HCT116 (cell line): Measurements from ENCODE around the gene TEKTIP1. TPM values are rescaled to one million over a fixed set of nuclear protein-coding genes. Genes with fewer than 3 reads are reported as not detected.
A peak's percentile ranks its signal among the peaks of the same experiment; 100 is the strongest.

Source experiments
- ATAC-seq: fragments of 200-7000 bp; cut with Tn5 transposase; 2 replicates; pipeline ENCODE4 v1.9.1; 2020; ENCODE audit warnings: mild to moderate bottlenecking, moderate library complexity
- BruUV-seq: library from RNA; stranded (reverse); fragments of 400-500 nt; replicated peaks from 2 replicates; lab custom pipeline; 2021; lab: Mats Ljungman, UMichigan
- CTCF ChIA-PET: fragments of 300-600 bp; sonication (Branson Sonifier 250); formaldehyde crosslinking; loops from one replicate; lab custom pipeline; 2021; ENCODE audit warnings: antibody characterized with exemption; lab: Charles Lee
- POLR2A ChIA-PET: fragments of 300-600, 350-600 bp; sonication (Branson Sonifier 250); formaldehyde crosslinking; loops from one replicate; lab custom pipeline; 2021; ENCODE audit warnings: antibody characterized with exemption; lab: Charles Lee
- RAD21 ChIA-PET, 2 experiments: fragments of 300-600 bp; sonication (Branson Sonifier 250); formaldehyde crosslinking; loops; one replicate each; lab custom pipeline; 2023; ENCODE audit warnings: low total read pairs in 2 of 2; ENCODE audit not compliant: uncharacterized antibody in 2 of 2, unreplicated experiment in 2 of 2, low non-redundant PET in 1 of 2; lab: Charles Lee
- DNase-seq: peaks from one replicate; pipeline ENCODE4 v3.0.0-alpha.2; 2010; ENCODE audit warnings: low read depth, low spot score
- H2AFZ ChIP-seq: fragments of 200-600 bp; shearing (Covaris generic), sonication (generic); 2 replicates; pipeline ENCODE4 v1.6.1; 2017; ENCODE audit warnings: low read depth, mixed run types, mixed read lengths, antibody characterized with exemption, low read length; ENCODE audit not compliant: poor library complexity, severe bottlenecking
- H3K27ac ChIP-seq: 2 replicates; pipeline ENCODE4 v1.5.1; 2012; ENCODE audit warnings: low read depth, low read length
- H3K27me3 ChIP-seq: fragments of 200-600 bp; sonication (generic); 2 replicates; pipeline ENCODE4 v1.6.1; 2016; ENCODE audit warnings: mixed run types, low read length, mixed read lengths; ENCODE audit not compliant: insufficient read depth
- H3K36me3 ChIP-seq, 2 experiments: fragments of 200-500 bp in 1 of 2; fragments of 200-600 bp in 1 of 2; sonication (Bioruptor generic) in 1 of 2; sonication (generic) in 1 of 2; 2 replicates each; pipeline versions ENCODE4 v1.5.1 to v1.6.1; 2014 to 2016; ENCODE audit warnings: low read length in 2 of 2, inconsistent platforms in 1 of 2, mixed read lengths in 1 of 2, mixed run types in 1 of 2; ENCODE audit not compliant: insufficient read depth in 2 of 2, control insufficient read depth in 1 of 2
- H3K4me1 ChIP-seq, 2 experiments: fragments of 200-600 bp in 1 of 2; sonication (generic) in 1 of 2; 2 replicates each; pipeline versions ENCODE4 v1.5.1 to v1.6.1; 2012 to 2017; ENCODE audit warnings: low read length in 2 of 2, inconsistent platforms in 1 of 2, mild to moderate bottlenecking in 1 of 2, mixed read lengths in 1 of 2, mixed run types in 1 of 2, moderate library complexity in 1 of 2; ENCODE audit not compliant: insufficient read depth in 2 of 2, control insufficient read depth in 1 of 2
- H3K4me2 ChIP-seq: fragments of 200-600 bp; sonication (generic); 2 replicates; pipeline ENCODE4 v1.6.1; 2017; ENCODE audit warnings: mixed run types, low read length, mixed read lengths
- H3K4me3 ChIP-seq, 2 experiments: fragments of 200-600 bp in 1 of 2; sonication (generic) in 1 of 2; replicated peaks in 1 of 2; 2 replicates each; pipeline ENCODE4 v1.5.1; 2011 to 2016; ENCODE audit warnings: low read length in 2 of 2, control low read depth in 1 of 2, low read depth in 1 of 2, mild to moderate bottlenecking in 1 of 2, mixed read lengths in 1 of 2, mixed run types in 1 of 2
- H3K79me2 ChIP-seq: fragments of 200-600 bp; sonication (generic); 2 replicates; pipeline ENCODE4 v1.6.1; 2017; ENCODE audit warnings: mild to moderate bottlenecking, mixed run types, low read length, moderate library complexity, mixed read lengths; ENCODE audit not compliant: insufficient read depth
- H3K9ac ChIP-seq: fragments of 200-600 bp; sonication (generic); 2 replicates; pipeline ENCODE4 v1.6.1; 2016; ENCODE audit warnings: low read length, mixed read lengths
- H3K9me2 ChIP-seq: fragments of 200-600 bp; sonication (generic), shearing (Covaris generic); 2 replicates; pipeline ENCODE4 v1.6.1; 2017; ENCODE audit warnings: mixed run types, mild to moderate bottlenecking, moderate library complexity; ENCODE audit not compliant: insufficient read depth
- H3K9me3 ChIP-seq, 2 experiments: fragments of 200-500 bp in 1 of 2; fragments of 200-600 bp in 1 of 2; sonication (Bioruptor generic) in 1 of 2; sonication (generic) in 1 of 2; 2 replicates each; pipeline ENCODE4 v1.6.1; 2014 to 2017; ENCODE audit warnings: low read length in 2 of 2, mixed read lengths in 2 of 2, inconsistent platforms in 1 of 2, low read depth in 1 of 2, mild to moderate bottlenecking in 1 of 2, mixed run types in 1 of 2, moderate library complexity in 1 of 2; ENCODE audit not compliant: control insufficient read depth in 1 of 2, insufficient read depth in 1 of 2
- H4K20me1 ChIP-seq: fragments of 200-600 bp; sonication (generic), shearing (Covaris generic); 2 replicates; pipeline ENCODE4 v1.6.1; 2017; ENCODE audit warnings: mixed run types, mild to moderate bottlenecking, moderate library complexity; ENCODE audit not compliant: insufficient read depth
- CTCF ChIP-seq, 3 experiments: fragments of 200-600 bp in 1 of 3; sonication (generic) in 1 of 3; IDR thresholded peaks in 2 of 3; conservative IDR thresholded peaks in 1 of 3; 2 replicates each; pipeline ENCODE4 v1.5.1; 2012 to 2017; ENCODE audit warnings: low read depth in 2 of 3, low read length in 2 of 3, antibody characterized with exemption in 1 of 3, borderline replicate concordance in 1 of 3, control low read depth in 1 of 3, mild to moderate bottlenecking in 1 of 3, mixed read lengths in 1 of 3, mixed run types in 1 of 3, moderate library complexity in 1 of 3; ENCODE audit not compliant: insufficient read depth in 1 of 3
- REST ChIP-seq: IDR thresholded peaks from 2 replicates; pipeline ENCODE4 v1.6.1; 2012; ENCODE audit warnings: low read depth
- intact Hi-C: fragments of 100-400 bp; cut with micrococcal nuclease; formaldehyde crosslinking; loops from 2 replicates; pipeline ENCODE4 v1.10.0; 2022
- total RNA-seq: library from RNA; stranded (reverse); gene quantifications from one replicate; pipeline ENCODE4 v1.2.1, GENCODE V29; 2021; ENCODE audit not compliant: unreplicated experiment

The TEKTIP1 gene
- total RNA-seq, 1 experiment from 2014 or later, result 1.2 TPM

DNA sequence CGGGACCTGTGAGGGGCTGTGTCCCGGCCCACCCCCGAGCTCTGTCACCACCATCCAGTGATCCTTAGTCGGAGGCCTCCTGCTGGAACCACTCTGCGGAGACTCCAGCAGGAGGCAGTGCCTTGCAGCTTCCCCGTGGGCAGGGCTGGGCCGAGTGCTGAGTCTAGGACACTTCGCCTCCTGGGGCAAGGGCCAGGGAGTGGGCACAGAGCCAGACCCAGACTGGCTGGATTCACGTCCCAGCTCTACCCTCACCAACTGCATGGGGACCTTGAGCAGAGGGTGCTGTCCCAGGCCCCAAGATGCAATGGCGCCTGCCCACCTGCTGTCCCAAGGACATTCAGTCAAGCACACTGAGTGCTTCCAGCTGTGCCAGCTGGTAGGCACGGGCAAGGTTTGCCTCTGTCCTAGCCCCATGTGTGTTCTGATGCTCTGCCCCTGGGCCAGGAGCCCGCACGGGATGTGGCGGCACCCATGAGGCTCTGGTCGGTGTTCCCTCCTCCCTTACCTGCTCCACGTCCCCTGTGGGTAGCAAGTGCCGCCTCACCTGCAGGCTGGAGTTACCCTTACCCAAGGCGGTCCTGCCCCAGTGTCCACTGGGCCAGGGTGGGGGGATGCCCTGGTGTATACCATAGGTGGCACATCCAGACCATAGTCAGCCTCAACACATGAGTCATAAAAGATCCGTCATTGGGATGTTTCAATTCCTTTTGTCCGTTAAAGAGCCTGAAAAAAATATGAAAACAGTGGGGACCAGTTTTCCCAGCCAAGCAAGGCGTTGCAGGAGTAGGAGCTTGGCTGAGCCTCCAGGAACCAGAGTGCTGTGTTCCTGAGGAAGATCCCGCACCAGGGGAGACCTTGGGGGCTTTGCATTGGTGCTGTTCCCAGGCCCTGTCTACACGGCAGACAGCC is 25.5 kb upstream of the TEKTIP1 start:
- CTCF ChIA-PET, result no interaction called here
- no peaks in the 10 kb centered on the region for H3K9me3 ChIP-seq
- H3K4me3 ChIP-seq, result no peak overlapping the region
- no peak for TF ChIP-seq REST
- peak in 1 of 3 experiments; percentile 33; a peak in 2 of 6 replicates for TF ChIP-seq CTCF (IDR thresholded peaks at IDR 0.05 in 2 of 3, conservative IDR thresholded peaks at IDR 0.05 in 1 of 3; ENCODE audit: borderline replicate concordance in 1 of 3, insufficient read depth in 1 of 3, low read depth in 2 of 3, low read length in 2 of 3)
- peaks cover 95% of the 10 kb centered on the region for H3K79me2 ChIP-seq
- intact Hi-C loops, result no loop called here
- H3K27ac ChIP-seq, result no peak overlapping the region; the same call in 1 of the 2 replicates
- no peaks in the 10 kb centered on the region for H3K9me2 ChIP-seq
- H3K27me3 ChIP-seq, result no peaks in the 10 kb centered on the region
- BruUV-seq, result no TSS peak
- POLR2A ChIA-PET, result no interaction called here
- H3K9ac ChIP-seq, result no peak overlapping the region
- H3K36me3 ChIP-seq, result peaks cover 2 to 12% of the 10 kb centered on the region in 2 experiments; a peak in 2 of 4 replicates
- H2AFZ ChIP-seq, result no peak overlapping the region
- no peaks in the 10 kb centered on the region for H4K20me1 ChIP-seq
- H3K4me2 ChIP-seq, result no peak overlapping the region
- RAD21 ChIA-PET, result no interaction called here
- DNase-seq (no peak), ATAC-seq (no peak; the same call in 1 of the 2 replicates)
- peaks cover 9 to 15% of the 10 kb centered on the region in 2 experiments for H3K4me1 ChIP-seq
